Ovary (tissue), 9 donors: ENCODE results near the gene CPVL. TPM values are rescaled to one million over a fixed set of nuclear protein-coding genes. Genes with fewer than 3 reads are reported as not detected.
"Not testable (repeated sequence)": the region's sequence is repeated elsewhere in the genome, so short reads cannot be mapped to it uniquely, and the experiment has no call there.

ENCODE experiments used
- DNase-seq, 5 donors: peaks; one replicate each; pipeline ENCODE4 v3.0.0-alpha.2; 2019 to 2020
- H3K27ac ChIP-seq, 2 donors: fragments of 200-600 bp; one replicate each; pipeline versions ENCODE4 v1.5.1 to v1.8.0; 2019 to 2022
- H3K27me3 ChIP-seq: fragments of 200-600 bp; one replicate; pipeline ENCODE4 v1.8.0; 2022
- H3K36me3 ChIP-seq: fragments of 200-600 bp; sonication (generic); one replicate; pipeline ENCODE4 v1.5.1; 2019
- H3K4me1 ChIP-seq: one replicate; pipeline ENCODE4 v1.8.1; 2013; ENCODE audit warnings: mild to moderate bottlenecking, moderate library complexity; ENCODE audit not compliant: insufficient read depth
- H3K4me3 ChIP-seq: fragments of 200-600 bp; sonication (generic); one replicate; pipeline ENCODE4 v1.5.1; 2017
- H3K9me3 ChIP-seq, 2 donors: fragments of 200-600 bp in 1 of 2; sonication (generic) in 1 of 2; one replicate each; pipeline versions ENCODE4 v1.5.1 to v1.8.1; 2013 to 2019; ENCODE audit warnings: mild to moderate bottlenecking in 1 of 2, moderate library complexity in 1 of 2
- CTCF ChIP-seq, 3 donors: fragments of 450-650 bp in 2 of 3; fragments of 200-600 bp in 1 of 3; IDR thresholded peaks; one replicate each; pipeline versions ENCODE4 v1.5.1 to v1.8.0; 2016 to 2022; ENCODE audit warnings: antibody characterized with exemption in 3 of 3, mild to moderate bottlenecking in 1 of 3
- EP300 ChIP-seq: sonication (generic); formaldehyde crosslinking; IDR thresholded peaks from one replicate; pipeline ENCODE4 v1.6.1; 2017; ENCODE audit warnings: antibody characterized with exemption
- POLR2A ChIP-seq: fragments of 450-650 bp; IDR thresholded peaks from one replicate; pipeline ENCODE4 v1.6.1; 2017; ENCODE audit warnings: antibody characterized with exemption, mild to moderate bottlenecking, moderate library complexity
- WGBS, 3 donors: extraction: QIAGEN DNeasy Blood & Tissue Kit in 1 of 3; methylation state at CpG; one replicate each; pipeline versions ENCODE4 v1.1.5 to v1.1.7; 2013 to 2017; 5-methylcytosine and 5-hydroxymethylcytosine counted together
- intact Hi-C, 4 donors: fragments of 100-400 bp; cut with DNase I; formaldehyde crosslinking; loops; one replicate each; pipeline versions ENCODE4 v1.11.0 to v1.15.1; 2022 to 2023
- polyA plus RNA-seq, 2 donors: library from polyadenylated mRNA; stranded (reverse); fragments of 200-250 nt in 1 of 2; fragments of 350-450 nt in 1 of 2; fragmentation: Illumina TruSeq in 1 of 2; extraction: RNeasy Lipid Tissue Mini Kit (QIAGEN cat#74804) in 1 of 2; gene quantifications; one replicate each; pipeline ENCODE4 v1.2.3, GENCODE V29; 2013 to 2014
- total RNA-seq, 7 donors: library from RNA; depleted of rRNA in 2 of 7; stranded (reverse); fragments of >200 nt in 2 of 7; fragmentation: NEBNext Ultra II Directional in 3 of 7; extraction: Animal tissue kit (Norgen Biotek cat#: 25700) in 3 of 7; gene quantifications; one replicate each; pipeline versions ENCODE4 v1.1.0 to v1.2.4, GENCODE V29; 2016 to 2023
- donor health status: DM: no; HTN: no; CAD: no; lungs with moderate emphysema.
- donor health status: DM: no; HTN: no; CAD: no.
- donor health status: Bipolar disorder and iron deficiency.
- donor health status: DM: yes; HTN: yes; CAD: no.
- donor health status: DM: no; HTN: no; CAD: no.
- donor health status: DM: yes; HTN: yes; CAD: no.

The CPVL gene
- total and polyA plus RNA-seq, 9 donors, result 10.6 to 88.9 (median 20.9) TPM

- H3K27ac ChIP-seq, result no peak overlapping the region
- H3K27me3 ChIP-seq, result no peaks in the 10 kb centered on the region
- no peak for DNase-seq
- H3K4me1 ChIP-seq, result no peaks in the 10 kb centered on the region
- no peaks in the 10 kb centered on the region for H3K36me3 ChIP-seq
- no peaks in the 10 kb centered on the region for H3K9me3 ChIP-seq
- intact Hi-C loops, result loop anchor here in 3 of 4 donors (2.0 to 10.0 kb wide), 2 partner anchors 145 to 173 kb away; partner anchors contain the start of gene TRIL (in 2 of the 3)
- TF ChIP-seq POLR2A, result no peak
- no peak for TF ChIP-seq CTCF (IDR thresholded peaks at IDR 0.05)
- TF ChIP-seq EP300, result no peak
- 76 to 85% (median 80%) methylated on average over 5 of the region's 5 CpGs for WGBS, 3 donors
- H3K4me3 ChIP-seq, result no peak overlapping the region
Measured at GRCh38 chr7:29099896-29100847, 46.2 kb downstream of the CPVL start.

- no peak for DNase-seq
- 91 to 99% (median 97%) methylated on average over 5 of the region's 5 CpGs for WGBS, 3 donors
Measured at GRCh38 chr7:29096446-29096730, 49.9 kb downstream of the CPVL start.

GRCh38 chr7:29095631-29096445 is 50.5 kb downstream of the CPVL start:
- TF ChIP-seq CTCF (IDR thresholded peaks at IDR 0.05) (no peak), POLR2A (no peak), EP300 (no peak)
- intact Hi-C loops, result no loop called here
- 24 to 31% (median 29%) methylated on average over 8 of the region's 8 CpGs for WGBS, 3 donors
- Histone ChIP-seq H3K27ac (no peak overlapping the region), H3K4me3 (no peak overlapping the region), H3K36me3 (no peaks in the 10 kb centered on the region), H3K4me1 (no peaks in the 10 kb centered on the region), H3K9me3 (no peaks in the 10 kb centered on the region), H3K27me3 (no peaks in the 10 kb centered on the region)
- no peak for DNase-seq

More at GRCh38 chr7:29096446-29096730, 49.9 kb downstream of the CPVL start:
- Histone ChIP-seq H3K27me3 (no peaks in the 10 kb centered on the region), H3K9me3 (no peaks in the 10 kb centered on the region), H3K4me3 (no peak overlapping the region), H3K4me1 (no peaks in the 10 kb centered on the region), H3K27ac (no peak overlapping the region), H3K36me3 (no peaks in the 10 kb centered on the region)
- intact Hi-C loops, result no loop called here
- TF ChIP-seq CTCF (IDR thresholded peaks at IDR 0.05), result no peak
- no peak for TF ChIP-seq EP300
- TF ChIP-seq POLR2A, result no peak

GRCh38 chr7:29093091-29093490 is 53.2 kb downstream of the CPVL start:
- intact Hi-C loops, H3K4me3 ChIP-seq: not testable (repeated sequence)

More at GRCh38 chr7:29093091-29093490, 53.2 kb downstream of the CPVL start:
- not testable (repeated sequence) for H3K36me3 ChIP-seq, H3K4me1 ChIP-seq, H3K27ac ChIP-seq, H3K27me3 ChIP-seq, DNase-seq, H3K9me3 ChIP-seq
- 90 to 91% (median 90%) methylated on average over 11 of the region's 11 CpGs for WGBS, 3 donors
